HEK293 (cell line): ENCODE data around the gene EIPR1.
"Not testable (repeated sequence)": the region's sequence is repeated elsewhere in the genome, so short reads cannot be mapped to it uniquely, and the experiment has no call there.

Experiments
- CTCF ChIP-seq: fragments of 450-650 bp; formaldehyde crosslinking; IDR thresholded peaks from 2 replicates; pipeline ENCODE4 v1.5.1; 2016; ENCODE audit warnings: missing biosample characterization, missing genetic modification characterization
- ELK4 ChIP-seq: IDR thresholded peaks from 2 replicates; pipeline ENCODE4 v1.6.1; 2011; ENCODE audit warnings: mild to moderate bottlenecking, low read depth, low read length, borderline replicate concordance
- MEIS1 ChIP-seq: sonication (generic); formaldehyde crosslinking; IDR thresholded peaks from 2 replicates; pipeline ENCODE4 v1.8.1; 2022; ENCODE audit warnings: missing genetic modification reagents, mild to moderate bottlenecking, borderline replicate concordance
- OSR2 ChIP-seq: fragments of 450-650 bp; formaldehyde crosslinking; IDR thresholded peaks from 2 replicates; pipeline ENCODE4 v1.5.1; 2016; ENCODE audit warnings: missing biosample characterization, missing genetic modification characterization
- SALL2 ChIP-seq: fragments of 450-650 bp; formaldehyde crosslinking; IDR thresholded peaks from 2 replicates; pipeline ENCODE4 v1.5.0; 2017; ENCODE audit warnings: missing biosample characterization, mild to moderate bottlenecking, missing genetic modification characterization, borderline replicate concordance
- ZNF274 ChIP-seq, 2 experiments: fragments of 200-500 bp in 1 of 2; fragments of 450-650 bp in 1 of 2; sonication (Bioruptor generic) in 1 of 2; formaldehyde crosslinking in 1 of 2; IDR thresholded peaks; 2 replicates each; pipeline versions ENCODE4 v1.5.1 to v1.6.1; 2014 to 2016; ENCODE audit warnings: borderline replicate concordance in 1 of 2, inconsistent platforms in 1 of 2, low read length in 1 of 2, missing biosample characterization in 1 of 2, missing genetic modification characterization in 1 of 2
- ZNF302 ChIP-seq: fragments of 450-650 bp; formaldehyde crosslinking; IDR thresholded peaks from 2 replicates; pipeline ENCODE4 v1.5.1; 2016; ENCODE audit warnings: missing biosample characterization, missing genetic modification characterization, low read depth
- ZNF324 ChIP-seq: fragments of 450-650 bp; formaldehyde crosslinking; IDR thresholded peaks from 2 replicates; pipeline ENCODE4 v1.5.1; 2016; ENCODE audit warnings: missing biosample characterization, missing genetic modification characterization
- ZNF555 ChIP-seq: fragments of 450-650 bp; formaldehyde crosslinking; conservative IDR thresholded peaks from 2 replicates; pipeline ENCODE4 v1.5.1; 2017; ENCODE audit warnings: missing biosample characterization, mild to moderate bottlenecking, missing genetic modification characterization, inconsistent platforms
- ZNF768 ChIP-seq: fragments of 450-650 bp; formaldehyde crosslinking; IDR thresholded peaks from 2 replicates; pipeline ENCODE4 v1.5.1; 2018; ENCODE audit warnings: missing biosample characterization, mild to moderate bottlenecking, missing genetic modification characterization

GRCh38 chr2:3286646-3287036 lies 91.0 kb downstream of the EIPR1 start:
- not testable (repeated sequence) for TF ChIP-seq SALL2; CTCF (tag by site-specific recombination); ZNF324 (tag by site-specific recombination); MEIS1 (CRISPR knock-in tag); OSR2 (tag by site-specific recombination); ZNF555 (tag by site-specific recombination); ELK4; ZNF302; ZNF274 (IDR thresholded peaks at IDR 0.05; ENCODE audit: low read length); ZNF274 (tag by site-specific recombination; IDR thresholded peaks at IDR 0.05; ENCODE audit: borderline replicate concordance); ZNF768 (tag by site-specific recombination)
